Right lobe of liver (tissue), 4 donors: ENCODE data around the gene HCN3.

ENCODE experiments used
- CTCF ChIP-seq, 4 donors: fragments of 200-600 bp in 3 of 4; fragments of 450-650 bp in 1 of 4; IDR thresholded peaks; one replicate each; pipeline versions ENCODE4 v1.5.1 to v1.8.0; 2016 to 2022; ENCODE audit warnings: antibody characterized with exemption in 4 of 4, mild to moderate bottlenecking in 2 of 4
- POLR2A ChIP-seq: fragments of 450-650 bp; IDR thresholded peaks from one replicate; pipeline ENCODE4 v1.6.1; 2017; ENCODE audit warnings: antibody characterized with exemption, mild to moderate bottlenecking
- donor health status: DM: no; HTN: no; CAD: no.
- donor health status: DM: no; HTN: no; CAD: no.
- donor health status: DM: no; HTN: yes; CAD: no.

GRCh38 chr1:155329980-155330598 is 52.8 kb downstream of the HCN3 start:
- TF ChIP-seq CTCF (IDR thresholded peaks at IDR 0.05) (no peak), POLR2A (no peak)
